Hepatocyte (in vitro differentiated cells): ENCODE measurements around the gene POU6F2. TPM values are rescaled to one million over a fixed set of nuclear protein-coding genes. Genes with fewer than 3 reads are reported as not detected.

Source experiments
- DNase-seq: peaks from one replicate; pipeline ENCODE4 v3.0.0-alpha.2; 2016; ENCODE audit warnings: low spot score
- H2AFZ ChIP-seq: fragments of 200-600 bp; sonication (generic); 2 replicates; pipeline ENCODE4 v1.6.0; 2016; ENCODE audit warnings: antibody characterized with exemption, mild to moderate bottlenecking
- H3K27ac ChIP-seq: fragments of 200-600 bp; sonication (generic); 2 replicates; pipeline ENCODE4 v1.5.1; 2016; ENCODE audit warnings: mild to moderate bottlenecking
- H3K27me3 ChIP-seq: fragments of 200-600 bp; sonication (generic); 2 replicates; pipeline ENCODE4 v1.6.1; 2016
- H3K36me3 ChIP-seq: fragments of 200-600 bp; sonication (generic); replicated peaks from 2 replicates; pipeline ENCODE4 v1.5.1; 2016; ENCODE audit warnings: low read depth; ENCODE audit not compliant: insufficient read depth
- H3K4me1 ChIP-seq: fragments of 200-600 bp; sonication (generic); 2 replicates; pipeline ENCODE4 v1.5.1; 2016; ENCODE audit warnings: mild to moderate bottlenecking, moderate library complexity; ENCODE audit not compliant: insufficient read depth
- H3K4me2 ChIP-seq: fragments of 200-600 bp; sonication (generic); 2 replicates; pipeline ENCODE4 v1.6.0; 2016
- H3K4me3 ChIP-seq: fragments of 200-600 bp; sonication (generic); 2 replicates; pipeline ENCODE4 v1.5.1; 2016; ENCODE audit warnings: mild to moderate bottlenecking
- H3K79me2 ChIP-seq: fragments of 200-600 bp; sonication (generic); 2 replicates; pipeline ENCODE4 v1.6.0; 2017; ENCODE audit warnings: mild to moderate bottlenecking
- H3K9me2 ChIP-seq: fragments of 200-600 bp; sonication (generic); replicated peaks from 2 replicates; pipeline ENCODE4 v1.6.0; 2017; ENCODE audit warnings: mild to moderate bottlenecking; ENCODE audit not compliant: insufficient read depth
- H3K9me3 ChIP-seq: fragments of 200-600 bp; sonication (generic); 2 replicates; pipeline ENCODE4 v1.5.1; 2016; ENCODE audit warnings: low read depth, mild to moderate bottlenecking
- H4K20me1 ChIP-seq: fragments of 200-600 bp; sonication (generic); 2 replicates; pipeline ENCODE4 v1.6.0; 2016; ENCODE audit warnings: mild to moderate bottlenecking; ENCODE audit not compliant: insufficient read depth, poor library complexity, severe bottlenecking
- CTCF ChIP-seq: fragments of 200-600 bp; sonication (generic); IDR thresholded peaks from 2 replicates; pipeline ENCODE4 v1.5.1; 2016; ENCODE audit warnings: antibody characterized with exemption, mild to moderate bottlenecking; ENCODE audit not compliant: poor library complexity
- EZH2 ChIP-seq: fragments of 200-600 bp; sonication (generic); IDR thresholded peaks from 2 replicates; pipeline ENCODE4 v1.6.1; 2016; ENCODE audit warnings: antibody characterized with exemption, mild to moderate bottlenecking, borderline replicate concordance
- EZH2phosphoT487 ChIP-seq: fragments of 200-600 bp; sonication (generic); IDR thresholded peaks from one replicate; pipeline ENCODE4 v1.6.1; 2018; ENCODE audit warnings: antibody characterized with exemption, mild to moderate bottlenecking, low read depth, moderate library complexity; ENCODE audit not compliant: unreplicated experiment, severe bottlenecking
- WGBS: methylation state at CpG from one replicate; pipeline ENCODE4 v1.1.6; 2016; ENCODE audit warnings: low lambda C conversion rate; ENCODE audit errors: missing lambda C conversion rate; 5-methylcytosine and 5-hydroxymethylcytosine counted together
- polyA plus RNA-seq: library from polyadenylated mRNA; unstranded; fragments of >200 nt; fragmentation: Nextera tagmentation; extraction: Ambion mirVana; gene quantifications from 2 replicates; pipeline ENCODE4 v1.2.1, GENCODE V29; 2016
- total RNA-seq: library from RNA; depleted of rRNA; stranded (reverse); fragments of >200 nt; gene quantifications from 2 replicates; pipeline ENCODE4 v1.2.3, GENCODE V29; 2014

POU6F2 gene
- total and polyA plus RNA-seq, 2 experiments from 2014 or later, result 0.67 to 1.4 TPM

GRCh38 chr7:39360038-39360437 lies 382.3 kb downstream of the POU6F2 start:
- TF ChIP-seq EZH2phosphoT487 (no peak), CTCF (no peak), EZH2 (no peak)
- Histone ChIP-seq H2AFZ (no peak overlapping the region), H4K20me1 (no peaks in the 10 kb centered on the region), H3K9me2 (no peaks in the 10 kb centered on the region), H3K27ac (no peak overlapping the region), H3K27me3 (no peaks in the 10 kb centered on the region), H3K36me3 (no peaks in the 10 kb centered on the region), H3K79me2 (no peaks in the 10 kb centered on the region), H3K4me3 (no peak overlapping the region), H3K4me2 (no peak overlapping the region), H3K9me3 (no peaks in the 10 kb centered on the region), H3K4me1 (no peaks in the 10 kb centered on the region)
- WGBS, result 61% methylated on average over 4 of the region's 4 CpGs
- DNase-seq, result no peak

- no peaks in the 10 kb centered on the region for H3K9me3 ChIP-seq
- no peaks in the 10 kb centered on the region for H3K9me2 ChIP-seq
- H3K27ac ChIP-seq, result no peak overlapping the region
- DNase-seq, result no peak
- no peaks in the 10 kb centered on the region for H3K79me2 ChIP-seq
- no peak overlapping the region for H3K4me2 ChIP-seq
- H3K4me3 ChIP-seq, result no peak overlapping the region
- no peaks in the 10 kb centered on the region for H4K20me1 ChIP-seq
- no peaks in the 10 kb centered on the region for H3K36me3 ChIP-seq
- no peaks in the 10 kb centered on the region for H3K27me3 ChIP-seq
- 80% methylated on average over 1 of the region's 1 CpG for WGBS
- no peaks in the 10 kb centered on the region for H3K4me1 ChIP-seq
- no peak for TF ChIP-seq EZH2phosphoT487
- no peak for TF ChIP-seq CTCF
- TF ChIP-seq EZH2, result no peak
- H2AFZ ChIP-seq, result no peak overlapping the region
These were observed 383.1 kb downstream of the POU6F2 start for GRCh38 chr7:39360766-39361165.

- Histone ChIP-seq H3K9me3 (no peaks in the 10 kb centered on the region), H4K20me1 (no peaks in the 10 kb centered on the region), H3K27me3 (no peaks in the 10 kb centered on the region), H3K79me2 (no peaks in the 10 kb centered on the region), H3K4me1 (peaks cover 5% of the 10 kb centered on the region), H2AFZ (no peak overlapping the region), H3K27ac (peak overlapping the region; percentile 75), H3K4me2 (no peak overlapping the region), H3K36me3 (no peaks in the 10 kb centered on the region), H3K4me3 (no peak overlapping the region), H3K9me2 (no peaks in the 10 kb centered on the region)
- 47% methylated on average over 1 of the region's 1 CpG for WGBS
- DNase-seq, result peak; percentile 16
- TF ChIP-seq EZH2phosphoT487 (no peak), EZH2 (no peak), CTCF (no peak)
These were observed 388.1 kb downstream of the POU6F2 start for GRCh38 chr7:39365751-39366295.
